HFFc6 (cell line): Measurements from ENCODE around the gene ANKRD11. TPM values are rescaled to one million over a fixed set of nuclear protein-coding genes. Genes with fewer than 3 reads are reported as not detected.

ENCODE experiments used
- DNase-seq: peaks from one replicate; pipeline ENCODE4 v3.0.0-alpha.2; 2018
- H3K27ac Mint-ChIP-seq: 2 replicates; pipeline ENCODE4 v1.8.0; 2020; ENCODE audit warnings: mild to moderate bottlenecking, mixed read lengths
- H3K27me3 Mint-ChIP-seq: 2 replicates; pipeline ENCODE4 v1.8.0; 2021; ENCODE audit warnings: mild to moderate bottlenecking, moderate library complexity, mixed read lengths; ENCODE audit not compliant: insufficient read depth
- H3K36me3 Mint-ChIP-seq: 2 replicates; pipeline ENCODE4 v1.8.0; 2021; ENCODE audit warnings: low read depth, mixed read lengths
- H3K4me1 Mint-ChIP-seq: 2 replicates; pipeline ENCODE4 v1.8.0; 2020; ENCODE audit warnings: low read depth, mixed read lengths
- H3K4me3 Mint-ChIP-seq: 2 replicates; pipeline ENCODE4 v1.8.0; 2020; ENCODE audit warnings: mild to moderate bottlenecking, moderate library complexity, mixed read lengths
- H3K9me3 Mint-ChIP-seq: 2 replicates; pipeline ENCODE4 v1.8.0; 2020; ENCODE audit warnings: mild to moderate bottlenecking, mixed read lengths
- total RNA-seq, 6 experiments: library from RNA; stranded (reverse); fragmentation: NEBNext Ultra II Directional; extraction: Animal tissue kit (Norgen Biotek cat#: 25700); gene quantifications; 2 replicates in 1 of 6; 3 replicates in 5 of 6; pipeline ENCODE4 v1.2.3, GENCODE V29; 2021
- TF ChIP-seq, protein P1 (sequence below): fragments of 200-600 bp; sonication (generic); IDR thresholded peaks from 2 replicates; pipeline ENCODE4 v1.5.0; 2021; ENCODE audit warnings: antibody characterized with exemption, mild to moderate bottlenecking

Gene ANKRD11
- total RNA-seq, 6 experiments from 2014 or later, result 110 to 120 (median 116) TPM

GRCh38 chr16:89295071-89295900 lies 195.1 kb downstream of the ANKRD11 start:
- Mint-ChIP-seq H3K4me3 (no peak overlapping the region), H3K36me3 (peaks cover 14% of the 10 kb centered on the region), H3K9me3 (peaks cover 4% of the 10 kb centered on the region; the same call in 1 of the 2 replicates), H3K27ac (no peak overlapping the region), H3K4me1 (peaks cover 13% of the 10 kb centered on the region), H3K27me3 (peaks cover 12% of the 10 kb centered on the region)
- TF ChIP-seq, protein P1, sequence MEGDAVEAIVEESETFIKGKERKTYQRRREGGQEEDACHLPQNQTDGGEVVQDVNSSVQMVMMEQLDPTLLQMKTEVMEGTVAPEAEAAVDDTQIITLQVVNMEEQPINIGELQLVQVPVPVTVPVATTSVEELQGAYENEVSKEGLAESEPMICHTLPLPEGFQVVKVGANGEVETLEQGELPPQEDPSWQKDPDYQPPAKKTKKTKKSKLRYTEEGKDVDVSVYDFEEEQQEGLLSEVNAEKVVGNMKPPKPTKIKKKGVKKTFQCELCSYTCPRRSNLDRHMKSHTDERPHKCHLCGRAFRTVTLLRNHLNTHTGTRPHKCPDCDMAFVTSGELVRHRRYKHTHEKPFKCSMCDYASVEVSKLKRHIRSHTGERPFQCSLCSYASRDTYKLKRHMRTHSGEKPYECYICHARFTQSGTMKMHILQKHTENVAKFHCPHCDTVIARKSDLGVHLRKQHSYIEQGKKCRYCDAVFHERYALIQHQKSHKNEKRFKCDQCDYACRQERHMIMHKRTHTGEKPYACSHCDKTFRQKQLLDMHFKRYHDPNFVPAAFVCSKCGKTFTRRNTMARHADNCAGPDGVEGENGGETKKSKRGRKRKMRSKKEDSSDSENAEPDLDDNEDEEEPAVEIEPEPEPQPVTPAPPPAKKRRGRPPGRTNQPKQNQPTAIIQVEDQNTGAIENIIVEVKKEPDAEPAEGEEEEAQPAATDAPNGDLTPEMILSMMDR, result no peak
- DNase-seq, result no peak

GRCh38 chr16:89294486-89294885 lies 195.9 kb downstream of the ANKRD11 start:
- Mint-ChIP-seq H3K27ac (peak overlapping the region; percentile 41), H3K4me1 (peaks cover 16% of the 10 kb centered on the region), H3K9me3 (peaks cover 4% of the 10 kb centered on the region; the same call in 1 of the 2 replicates), H3K36me3 (peaks cover 17% of the 10 kb centered on the region), H3K27me3 (peaks cover 14% of the 10 kb centered on the region), H3K4me3 (peak overlapping the region; percentile 16; the same call in 1 of the 2 replicates)
- no peak for DNase-seq
- TF ChIP-seq, protein P1, result no peak

GRCh38 chr16:89293276-89294143 lies 196.9 kb downstream of the ANKRD11 start:
- TF ChIP-seq, protein P1, result peak; percentile 38
- peaks cover 16% of the 10 kb centered on the region for H3K27me3 Mint-ChIP-seq
- peaks cover 19% of the 10 kb centered on the region for H3K4me1 Mint-ChIP-seq
- H3K9me3 Mint-ChIP-seq, result peaks cover 4% of the 10 kb centered on the region; the same call in 1 of the 2 replicates
- no peak for DNase-seq
- H3K36me3 Mint-ChIP-seq, result peaks cover 19% of the 10 kb centered on the region
- no peak overlapping the region for H3K4me3 Mint-ChIP-seq
- H3K27ac Mint-ChIP-seq, result no peak overlapping the region

DNA sequence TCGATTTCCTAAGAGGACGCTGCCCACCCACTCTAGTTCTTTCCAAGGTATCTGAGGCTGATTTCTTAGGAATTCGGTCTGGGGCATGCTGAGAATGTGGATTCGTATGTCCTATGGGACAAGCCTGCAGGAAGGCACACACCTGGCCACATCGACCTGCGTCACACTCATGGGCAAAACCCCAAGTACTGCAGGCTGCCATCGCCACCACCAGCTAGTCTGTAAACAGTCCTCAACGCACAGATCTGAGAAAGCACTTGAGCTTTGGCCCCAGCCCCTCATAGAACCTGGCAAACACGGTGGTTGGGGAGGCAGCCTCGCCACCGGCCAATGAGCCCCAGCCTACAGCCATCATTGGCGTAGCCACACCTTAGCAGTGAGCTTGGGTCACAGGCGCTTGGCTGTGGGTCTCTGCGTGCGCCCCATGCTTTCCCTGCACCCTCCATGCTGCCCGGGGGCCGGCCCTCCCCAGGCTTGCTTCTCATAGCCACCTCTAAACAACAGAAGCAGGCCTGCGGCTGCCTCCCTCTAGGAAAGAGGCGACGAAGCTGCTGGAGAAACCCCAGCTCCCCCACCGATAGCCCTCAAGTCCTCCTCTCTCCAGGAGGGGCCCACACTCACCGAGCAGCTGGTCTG lies 197.8 kb downstream of the ANKRD11 start:
- Mint-ChIP-seq H3K4me3 (no peak overlapping the region), H3K27me3 (peaks cover 16% of the 10 kb centered on the region), H3K36me3 (peaks cover 18% of the 10 kb centered on the region), H3K4me1 (peaks cover 19% of the 10 kb centered on the region), H3K27ac (peak overlapping the region; percentile 44; the same call in 1 of the 2 replicates), H3K9me3 (peaks cover 4% of the 10 kb centered on the region; the same call in 1 of the 2 replicates)
- no peak for DNase-seq
- TF ChIP-seq, protein P1, result no peak

- H3K9me3 Mint-ChIP-seq, result peaks cover 4% of the 10 kb centered on the region; the same call in 1 of the 2 replicates
- TF ChIP-seq, protein P1, result no peak
- H3K36me3 Mint-ChIP-seq, result peaks cover 15% of the 10 kb centered on the region
- peaks cover 16% of the 10 kb centered on the region for H3K27me3 Mint-ChIP-seq
- peaks cover 19% of the 10 kb centered on the region for H3K4me1 Mint-ChIP-seq
- DNase-seq, result no peak
- no peak overlapping the region for H3K4me3 Mint-ChIP-seq
- H3K27ac Mint-ChIP-seq, result peak overlapping the region; percentile 58
These were observed 198.6 kb downstream of the ANKRD11 start for GRCh38 chr16:89291776-89292175.
